ENCODE data around the gene KIAA1549.
"Not testable (repeated sequence)": the region's sequence is repeated elsewhere in the genome, so short reads cannot be mapped to it uniquely, and the experiment has no call there.

The KIAA1549 gene

GRCh38 chr7:138941545-138941944 lies 39.6 kb downstream of the KIAA1549 start:
- no peak for DNase-seq

- not testable (repeated sequence) for DNase-seq
Measured at GRCh38 chr7:138940602-138941001, 40.6 kb downstream of the KIAA1549 start.

DNA sequence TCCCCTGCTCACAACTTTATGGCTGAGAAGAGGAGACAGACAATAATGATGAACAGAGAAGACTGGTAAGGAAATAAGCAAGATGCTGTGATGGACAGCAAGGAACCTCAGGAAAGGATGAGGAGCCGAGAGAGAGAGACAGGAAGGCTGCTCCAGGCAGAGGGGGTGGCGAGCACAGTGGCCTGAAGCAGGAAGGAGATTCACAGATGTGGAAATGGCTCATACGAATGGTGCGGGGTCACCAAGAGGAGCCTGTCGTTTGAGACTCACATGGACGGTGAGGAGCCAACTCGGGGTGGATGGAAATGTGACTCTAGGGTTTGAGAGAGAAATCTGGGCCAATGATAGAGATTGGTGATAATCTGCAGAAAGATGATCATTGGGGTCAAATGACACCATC lies 43.7 kb downstream of the KIAA1549 start:
- DNase-seq, result no peak

DNA sequence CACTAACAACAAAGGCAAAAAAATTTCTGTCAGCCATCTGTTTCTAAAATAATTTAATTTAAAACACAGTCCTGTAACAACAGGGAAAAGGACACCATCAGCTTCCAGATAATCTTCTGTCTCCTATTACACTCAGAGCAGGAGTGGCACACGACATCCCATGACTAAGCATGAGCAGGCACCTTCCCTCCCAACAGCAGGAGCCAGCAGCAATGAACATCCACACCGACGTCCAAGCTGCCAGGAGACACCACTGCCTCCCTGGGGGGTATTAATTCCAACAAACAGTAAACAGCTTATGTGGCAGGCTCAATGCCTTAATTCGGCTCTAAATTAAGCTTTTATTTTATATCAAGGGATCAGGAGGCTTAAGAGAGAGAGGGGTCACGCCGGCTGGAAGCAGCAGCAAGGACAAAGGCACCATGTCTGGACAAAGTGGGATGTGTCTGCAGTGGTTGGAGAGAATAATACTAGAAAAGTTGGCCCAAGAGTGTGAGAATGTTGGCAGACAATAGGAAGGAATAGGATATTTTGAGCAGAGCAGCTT lies 45.7 kb downstream of the KIAA1549 start:
- no peak for DNase-seq

GRCh38 chr7:138934861-138935260 lies 46.3 kb downstream of the KIAA1549 start:
- no peak for DNase-seq

GRCh38 chr7:138934367-138934766 lies 46.8 kb downstream of the KIAA1549 start:
- no peak for DNase-seq

DNA sequence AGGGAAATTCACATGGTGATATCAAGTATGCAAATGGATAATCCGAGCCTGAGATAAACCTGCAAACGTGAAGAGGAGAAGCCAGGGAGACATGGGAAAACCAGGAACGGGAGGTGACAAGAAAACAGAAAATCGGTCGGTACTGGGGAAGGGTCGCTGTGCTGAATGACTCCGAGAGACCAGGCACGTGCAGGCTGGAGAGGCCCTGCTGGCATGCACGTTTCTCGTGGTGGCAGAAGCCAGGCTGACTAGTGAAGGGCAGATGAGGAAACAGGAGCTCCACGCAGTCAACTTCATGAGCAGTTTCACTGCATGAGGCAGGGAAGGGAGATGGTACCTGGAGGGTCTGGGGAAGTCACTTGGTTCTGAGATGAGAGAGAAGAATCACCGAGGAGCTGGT lies 48.3 kb downstream of the KIAA1549 start:
- no peak for DNase-seq

DNA sequence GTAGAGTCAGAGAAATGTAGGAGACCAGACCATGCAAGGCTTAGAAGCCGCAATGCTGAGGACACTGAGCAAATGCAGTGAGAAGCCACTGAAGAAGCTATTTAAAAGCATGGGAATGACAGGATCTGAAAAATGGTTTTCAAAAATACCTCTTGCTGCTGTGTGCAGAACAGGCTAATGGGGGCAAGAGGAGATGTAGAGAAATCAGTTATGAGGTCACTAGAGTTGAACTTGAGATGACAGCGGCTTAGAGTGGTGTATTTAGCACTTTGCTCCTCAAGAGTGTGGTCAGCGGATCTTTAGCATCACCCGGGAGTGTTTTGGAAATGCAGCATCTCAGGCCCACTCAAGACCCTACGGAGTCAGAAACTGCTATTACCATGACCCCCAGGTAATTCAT lies 48.8 kb downstream of the KIAA1549 start:
- DNase-seq, result no peak

GRCh38 chr7:138929969-138930368 lies 51.2 kb downstream of the KIAA1549 start:
- DNase-seq, result no peak

DNA sequence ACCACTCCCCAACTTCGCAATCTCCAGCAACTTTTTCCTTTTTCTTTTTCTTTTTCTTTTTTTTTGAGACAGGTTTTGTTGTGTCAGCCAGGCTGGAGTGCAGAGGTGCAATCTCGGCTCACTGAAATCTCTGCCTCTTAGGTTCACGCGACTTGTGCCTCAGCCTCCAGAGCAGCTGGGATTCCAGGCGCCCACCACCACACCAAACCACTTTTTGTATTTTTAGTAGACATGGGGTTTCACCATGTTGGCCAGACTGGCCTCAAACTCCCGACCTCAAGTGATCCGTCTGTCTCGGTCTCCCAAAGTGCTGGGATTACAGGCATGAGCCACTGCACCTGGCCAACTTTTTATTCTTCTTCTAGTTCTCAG lies 55.0 kb downstream of the KIAA1549 start:
- DNase-seq, result no peak

DNA sequence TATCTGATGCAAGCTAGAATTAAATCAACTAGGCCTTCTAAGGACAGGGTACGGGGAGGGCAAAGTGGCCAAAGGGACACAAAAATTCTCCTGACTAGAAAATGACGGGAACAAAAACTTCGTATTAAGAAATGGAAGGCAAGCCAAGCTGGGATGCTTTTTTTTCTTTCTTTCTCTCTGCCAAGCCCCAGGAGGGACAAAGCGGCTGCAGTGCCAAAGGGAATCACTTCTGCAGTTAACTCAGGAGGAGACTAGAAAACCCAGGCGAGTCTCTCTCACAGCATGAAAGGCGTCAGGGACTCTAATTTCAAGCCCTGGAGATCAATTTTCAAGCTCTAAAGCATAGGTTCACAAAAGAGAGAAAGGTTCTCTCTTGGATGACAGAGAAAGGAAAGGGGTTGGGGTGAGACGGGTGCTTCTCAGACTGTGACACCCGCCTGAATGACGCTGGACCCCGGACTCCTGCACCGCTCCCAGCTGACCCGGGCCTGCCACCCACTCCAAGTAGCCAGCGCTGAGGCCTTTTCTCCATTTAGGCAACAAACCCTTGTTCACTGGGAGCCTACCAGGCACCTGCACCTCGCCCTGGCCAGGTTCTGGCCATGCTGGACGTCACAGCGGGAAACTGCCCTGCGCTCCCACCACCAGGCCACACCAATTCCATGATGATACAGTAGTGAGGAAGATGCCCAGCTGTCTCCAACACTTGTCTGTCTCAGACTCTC lies 56.5 kb downstream of the KIAA1549 start:
- DNase-seq, result no peak

- no peak for DNase-seq
Measured at GRCh38 chr7:138921277-138921676, 59.9 kb downstream of the KIAA1549 start.

- DNase-seq, result no peak
Measured at GRCh38 chr7:138919911-138920310, 61.3 kb downstream of the KIAA1549 start.

DNA sequence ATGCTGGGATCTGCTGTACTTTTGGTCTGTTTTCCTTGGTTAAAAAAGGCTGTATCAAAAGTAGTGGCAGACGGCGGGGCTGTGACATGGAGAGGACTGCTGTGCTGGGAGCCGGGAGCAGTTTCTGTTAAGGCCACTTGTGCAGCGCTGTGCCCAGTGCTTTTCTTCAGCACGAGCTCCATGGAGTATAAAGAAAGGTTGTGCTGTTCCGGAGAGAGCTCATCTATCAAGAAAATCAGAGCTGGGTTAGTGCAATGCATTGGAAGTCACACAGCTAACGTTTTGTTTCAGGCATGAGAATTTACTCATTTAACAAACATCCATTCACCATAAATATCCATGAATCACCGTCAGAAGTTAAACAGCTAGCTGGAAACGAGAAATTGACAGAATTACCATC lies 62.0 kb downstream of the KIAA1549 start:
- no peak for DNase-seq

GRCh38 chr7:138918756-138919155 lies 62.4 kb downstream of the KIAA1549 start:
- no peak for DNase-seq

GRCh38 chr7:138918176-138918575 lies 63.0 kb downstream of the KIAA1549 start:
- no peak for DNase-seq

GRCh38 chr7:138917771-138918170 lies 63.4 kb downstream of the KIAA1549 start:
- DNase-seq, result no peak

DNA sequence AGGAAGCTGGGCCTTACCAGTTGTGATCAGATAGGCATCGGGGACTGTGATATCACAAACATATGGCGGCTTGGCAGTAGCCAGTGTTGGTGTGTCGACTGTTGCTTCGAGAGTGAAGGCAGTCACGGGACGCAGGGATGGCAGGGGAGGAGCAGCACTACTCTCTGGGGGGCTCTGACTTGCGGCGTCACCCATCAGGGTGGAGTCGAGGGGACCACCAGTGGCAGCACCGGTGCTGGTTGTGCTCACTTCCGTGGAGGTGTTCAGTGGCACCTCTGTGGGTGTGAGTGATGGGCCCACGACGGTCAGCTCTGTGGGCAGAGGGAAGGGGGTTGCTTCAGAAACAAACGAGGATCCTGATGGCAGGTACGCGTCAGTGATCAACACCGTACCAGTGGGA lies 64.5 kb downstream of the KIAA1549 start:
- DNase-seq, result no peak

DNA sequence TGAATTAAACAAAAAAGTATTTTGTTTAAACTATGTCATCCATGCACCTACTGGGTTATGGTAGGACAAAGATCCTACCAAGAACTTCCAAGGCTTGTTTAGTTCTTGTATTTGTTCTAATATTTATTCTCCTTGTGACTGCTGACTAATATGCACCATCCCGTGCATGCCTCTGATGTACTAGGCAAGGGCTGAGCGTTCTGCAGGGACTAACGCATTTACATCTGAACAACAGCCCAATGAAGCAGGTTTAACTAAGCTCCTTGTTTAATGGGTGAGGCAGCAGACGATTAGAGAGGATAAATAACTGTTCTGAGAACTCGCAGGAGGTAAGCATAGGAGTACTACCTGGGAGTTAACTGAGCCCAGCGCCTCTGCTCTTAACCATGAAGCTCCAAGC lies 64.9 kb downstream of the KIAA1549 start:
- DNase-seq, result no peak

- DNase-seq, result no peak
Measured at GRCh38 chr7:138913783-138914182, 67.4 kb downstream of the KIAA1549 start.

- DNase-seq, result no peak
Measured at GRCh38 chr7:138911007-138911406, 70.2 kb downstream of the KIAA1549 start.

GRCh38 chr7:138907850-138908249 lies 73.3 kb downstream of the KIAA1549 start:
- DNase-seq, result no peak

- no peak for DNase-seq
Measured at GRCh38 chr7:138907201-138907847, 73.9 kb downstream of the KIAA1549 start.

GRCh38 chr7:138903859-138904435 lies 77.2 kb downstream of the KIAA1549 start:
- DNase-seq, result peak in 1 of 2 donors; percentile 1
